ENCODE results near the gene OR4C6. TPM values are rescaled to one million over a fixed set of nuclear protein-coding genes. Genes with fewer than 3 reads are reported as not detected.

Gene OR4C6
- total RNA-seq, 1 experiment from 2014 or later = not detected

DNA sequence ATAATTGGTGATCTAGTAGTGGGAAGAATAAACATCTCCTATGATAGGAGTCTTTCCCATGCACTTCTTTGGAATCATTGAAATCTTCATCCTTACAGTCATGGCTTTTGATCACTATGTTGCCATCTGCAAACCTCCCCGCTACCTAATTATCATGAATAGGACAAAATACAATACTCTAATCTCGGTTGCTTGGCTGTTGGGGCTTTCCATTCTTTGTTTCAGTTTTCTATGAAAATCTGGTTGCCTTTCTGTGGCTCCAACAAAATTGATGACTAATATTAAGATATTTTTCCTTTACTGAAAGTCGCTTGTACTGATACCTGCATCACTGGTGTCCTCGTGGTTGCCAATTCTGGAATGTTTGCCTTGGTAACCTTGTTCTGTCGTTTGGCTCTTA is 11.9 kb downstream of the OR4C6 start:
- TF ChIP-seq EZH2 (IDR thresholded peaks at IDR 0.05; ENCODE audit: borderline replicate concordance, low read depth, low read length, poor library complexity, severe bottlenecking) = no peak
- TF ChIP-seq, protein P1, sequence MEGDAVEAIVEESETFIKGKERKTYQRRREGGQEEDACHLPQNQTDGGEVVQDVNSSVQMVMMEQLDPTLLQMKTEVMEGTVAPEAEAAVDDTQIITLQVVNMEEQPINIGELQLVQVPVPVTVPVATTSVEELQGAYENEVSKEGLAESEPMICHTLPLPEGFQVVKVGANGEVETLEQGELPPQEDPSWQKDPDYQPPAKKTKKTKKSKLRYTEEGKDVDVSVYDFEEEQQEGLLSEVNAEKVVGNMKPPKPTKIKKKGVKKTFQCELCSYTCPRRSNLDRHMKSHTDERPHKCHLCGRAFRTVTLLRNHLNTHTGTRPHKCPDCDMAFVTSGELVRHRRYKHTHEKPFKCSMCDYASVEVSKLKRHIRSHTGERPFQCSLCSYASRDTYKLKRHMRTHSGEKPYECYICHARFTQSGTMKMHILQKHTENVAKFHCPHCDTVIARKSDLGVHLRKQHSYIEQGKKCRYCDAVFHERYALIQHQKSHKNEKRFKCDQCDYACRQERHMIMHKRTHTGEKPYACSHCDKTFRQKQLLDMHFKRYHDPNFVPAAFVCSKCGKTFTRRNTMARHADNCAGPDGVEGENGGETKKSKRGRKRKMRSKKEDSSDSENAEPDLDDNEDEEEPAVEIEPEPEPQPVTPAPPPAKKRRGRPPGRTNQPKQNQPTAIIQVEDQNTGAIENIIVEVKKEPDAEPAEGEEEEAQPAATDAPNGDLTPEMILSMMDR (conservative IDR thresholded peaks at IDR 0.05; ENCODE audit: low read depth, low read length) = no peak
- H3K9me3 ChIP-seq (ENCODE audit: low read depth, low read length, poor library complexity, severe bottlenecking) = no peaks in the 10 kb centered on the region
- no peaks in the 10 kb centered on the region for H3K36me3 ChIP-seq (ENCODE audit: insufficient read depth, low read length, poor library complexity, severe bottlenecking)
- H3K4me1 ChIP-seq (ENCODE audit: insufficient read depth, low read length, poor library complexity, severe bottlenecking) = no peaks in the 10 kb centered on the region
- no peaks in the 10 kb centered on the region for H3K27me3 ChIP-seq (replicated peaks; ENCODE audit: insufficient read depth, low read depth, low read length, poor library complexity)
- no peak for DNase-seq (ENCODE audit: low spot score)
- ChIA-PET CTCF (no interaction called here), POLR2A (ENCODE audit: low non-redundant PET) (no interaction called here)
- no peak overlapping the region for H3K27ac ChIP-seq (ENCODE audit: low read depth, low read length, poor library complexity, severe bottlenecking)
- intact Hi-C loops (cut with micrococcal nuclease; ENCODE audit: unreplicated experiment) = no loop called here
- H3K4me3 ChIP-seq (ENCODE audit: low read depth, low read length, poor library complexity, severe bottlenecking) = no peak overlapping the region
- BruUV-seq (replicated peaks) = no TSS peak

DNA sequence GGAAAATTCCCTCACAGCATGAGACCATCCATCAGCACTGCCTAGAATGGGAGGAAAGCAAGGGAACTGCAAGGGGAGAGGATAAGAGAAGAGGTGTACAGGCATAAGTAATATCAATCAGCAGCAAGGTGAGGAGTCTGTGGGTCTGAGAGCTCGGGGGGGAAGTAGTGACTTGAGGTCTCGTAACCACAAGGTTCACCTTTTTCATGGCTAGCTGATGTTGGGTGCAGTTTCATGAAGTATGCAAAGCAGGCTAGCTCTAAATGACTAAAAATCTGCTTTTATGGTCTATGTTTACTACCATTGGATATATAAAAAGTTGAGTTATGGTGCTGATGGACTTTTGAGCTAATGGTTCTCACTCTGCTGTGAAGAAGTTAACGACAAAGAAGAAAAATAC is 35.8 kb downstream of the OR4C6 start:
- no peak for DNase-seq (ENCODE audit: low spot score)
- Histone ChIP-seq H3K4me3 (ENCODE audit: low read depth, low read length, poor library complexity, severe bottlenecking) (no peak overlapping the region), H3K9me3 (ENCODE audit: low read depth, low read length, poor library complexity, severe bottlenecking) (peaks cover 9% of the 10 kb centered on the region), H3K27ac (ENCODE audit: low read depth, low read length, poor library complexity, severe bottlenecking) (no peak overlapping the region), H3K4me1 (ENCODE audit: insufficient read depth, low read length, poor library complexity, severe bottlenecking) (no peaks in the 10 kb centered on the region), H3K36me3 (ENCODE audit: insufficient read depth, low read length, poor library complexity, severe bottlenecking) (no peaks in the 10 kb centered on the region), H3K27me3 (replicated peaks; ENCODE audit: insufficient read depth, low read depth, low read length, poor library complexity) (no peaks in the 10 kb centered on the region)
- TF ChIP-seq, protein P1 (conservative IDR thresholded peaks at IDR 0.05; ENCODE audit: low read depth, low read length) = no peak
- TF ChIP-seq EZH2 (IDR thresholded peaks at IDR 0.05; ENCODE audit: borderline replicate concordance, low read depth, low read length, poor library complexity, severe bottlenecking) = no peak
- no TSS peak for BruUV-seq (replicated peaks)
- POLR2A ChIA-PET (ENCODE audit: low non-redundant PET) = no interaction called here
- CTCF ChIA-PET = no interaction called here
- intact Hi-C loops (cut with micrococcal nuclease; ENCODE audit: unreplicated experiment) = no loop called here

DNA sequence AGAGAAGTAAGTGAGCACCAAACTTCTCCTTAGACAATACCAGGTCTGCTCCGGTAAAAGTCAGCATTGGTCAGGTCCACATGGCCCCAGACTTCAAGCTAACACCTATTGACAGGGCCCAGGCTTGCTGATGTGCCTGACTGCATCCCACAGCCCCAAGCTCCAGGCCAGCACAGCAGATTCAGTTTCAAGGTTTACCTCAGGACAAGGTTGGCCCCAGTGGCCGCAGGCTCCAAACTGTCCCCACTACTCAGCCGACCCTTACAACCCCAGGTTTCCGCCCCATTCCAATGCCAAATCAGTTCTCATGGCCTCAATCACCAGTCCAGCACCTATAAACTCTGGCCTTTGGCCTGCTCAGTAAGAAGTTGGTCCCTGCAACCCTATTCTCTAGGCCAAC is 39.4 kb downstream of the OR4C6 start:
- POLR2A ChIA-PET (ENCODE audit: low non-redundant PET) = no interaction called here
- intact Hi-C loops (cut with micrococcal nuclease; ENCODE audit: unreplicated experiment) = no loop called here
- Histone ChIP-seq H3K4me1 (ENCODE audit: insufficient read depth, low read length, poor library complexity, severe bottlenecking) (no peaks in the 10 kb centered on the region), H3K27me3 (replicated peaks; ENCODE audit: insufficient read depth, low read depth, low read length, poor library complexity) (no peaks in the 10 kb centered on the region), H3K4me3 (ENCODE audit: low read depth, low read length, poor library complexity, severe bottlenecking) (no peak overlapping the region), H3K36me3 (ENCODE audit: insufficient read depth, low read length, poor library complexity, severe bottlenecking) (no peaks in the 10 kb centered on the region), H3K27ac (ENCODE audit: low read depth, low read length, poor library complexity, severe bottlenecking) (no peak overlapping the region), H3K9me3 (ENCODE audit: low read depth, low read length, poor library complexity, severe bottlenecking) (peaks cover 19% of the 10 kb centered on the region)
- no TSS peak for BruUV-seq (replicated peaks)
- DNase-seq (ENCODE audit: low spot score) = no peak
- no peak for TF ChIP-seq EZH2 (IDR thresholded peaks at IDR 0.05; ENCODE audit: borderline replicate concordance, low read depth, low read length, poor library complexity, severe bottlenecking)
- TF ChIP-seq, protein P1 (conservative IDR thresholded peaks at IDR 0.05; ENCODE audit: low read depth, low read length) = no peak
- CTCF ChIA-PET = no interaction called here
